Forelimb muscle (tissue), 1 donor: ENCODE data around the gene PSMA6. TPM values are rescaled to one million over a fixed set of nuclear protein-coding genes. Genes with fewer than 3 reads are reported as not detected.
"Not testable (repeated sequence)": the region's sequence is repeated elsewhere in the genome, so short reads cannot be mapped to it uniquely, and the experiment has no call there.

Experiments
- DNase-seq: peaks from one replicate; pipeline ENCODE4 v3.0.0-alpha.2; 2013; ENCODE audit warnings: low read depth
- polyA plus RNA-seq: library from polyadenylated mRNA; unstranded; fragments of 120-200 nt; gene quantifications from one replicate; pipeline ENCODE4 v1.2.1, GENCODE V29; 2013; ENCODE audit not compliant: insufficient read length

PSMA6 gene
- polyA plus RNA-seq, 1 donor: 214 TPM

DNA sequence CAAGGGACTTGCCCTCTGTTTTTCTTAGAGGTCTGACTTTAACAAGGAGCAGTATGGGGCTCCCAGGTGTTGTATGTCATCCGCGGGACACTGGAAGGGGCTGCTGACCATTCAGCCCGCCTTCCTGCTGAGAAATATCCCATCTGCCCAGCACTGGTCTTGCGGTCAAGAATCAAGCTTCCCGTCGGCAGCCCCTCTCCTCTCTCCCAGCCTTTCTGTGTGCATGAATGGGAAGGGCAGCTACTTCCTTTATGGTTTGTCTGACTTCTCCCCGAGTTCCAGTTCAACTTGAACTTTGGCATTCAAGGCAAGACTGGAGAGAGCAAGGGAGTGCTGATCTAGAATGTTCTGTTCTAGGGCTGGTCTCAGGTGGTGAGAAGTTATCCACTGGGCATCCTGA, 51.5 kb downstream of the PSMA6 start:
- DNase-seq: no peak

DNA sequence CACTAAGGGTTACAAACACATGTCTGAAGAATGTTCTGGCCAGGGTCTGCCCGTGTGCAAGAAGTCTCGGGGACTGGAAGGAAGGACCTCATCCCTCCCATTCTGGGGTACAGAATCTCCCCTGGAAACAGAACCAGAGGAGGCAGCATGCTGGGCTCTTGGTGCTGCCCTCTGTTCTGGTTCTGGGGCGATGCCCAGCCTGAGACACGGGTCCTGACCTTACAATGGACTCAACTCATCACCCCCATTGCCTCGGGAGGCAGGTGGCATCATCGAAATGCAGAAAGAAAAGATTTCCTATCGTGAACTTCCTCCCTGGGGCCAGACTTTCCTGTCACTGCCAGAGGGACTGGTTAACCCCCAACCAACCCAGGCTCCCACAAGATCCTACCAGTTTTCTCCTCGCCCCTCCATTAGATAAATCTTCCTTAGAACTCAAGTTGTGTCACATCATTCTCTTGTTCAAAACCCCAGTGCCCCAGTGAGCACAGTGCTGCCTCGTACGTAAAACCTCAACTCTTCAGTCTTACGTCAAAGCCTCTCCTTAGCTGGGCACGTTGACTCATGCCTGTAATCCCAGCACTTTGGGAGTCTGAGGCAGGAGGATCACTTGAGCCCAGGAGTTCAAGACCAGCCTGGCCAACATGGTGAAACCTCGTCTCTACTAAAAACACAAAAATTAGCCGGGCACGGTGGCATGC, 52.1 kb downstream of the PSMA6 start:
- DNase-seq: no peak

DNA sequence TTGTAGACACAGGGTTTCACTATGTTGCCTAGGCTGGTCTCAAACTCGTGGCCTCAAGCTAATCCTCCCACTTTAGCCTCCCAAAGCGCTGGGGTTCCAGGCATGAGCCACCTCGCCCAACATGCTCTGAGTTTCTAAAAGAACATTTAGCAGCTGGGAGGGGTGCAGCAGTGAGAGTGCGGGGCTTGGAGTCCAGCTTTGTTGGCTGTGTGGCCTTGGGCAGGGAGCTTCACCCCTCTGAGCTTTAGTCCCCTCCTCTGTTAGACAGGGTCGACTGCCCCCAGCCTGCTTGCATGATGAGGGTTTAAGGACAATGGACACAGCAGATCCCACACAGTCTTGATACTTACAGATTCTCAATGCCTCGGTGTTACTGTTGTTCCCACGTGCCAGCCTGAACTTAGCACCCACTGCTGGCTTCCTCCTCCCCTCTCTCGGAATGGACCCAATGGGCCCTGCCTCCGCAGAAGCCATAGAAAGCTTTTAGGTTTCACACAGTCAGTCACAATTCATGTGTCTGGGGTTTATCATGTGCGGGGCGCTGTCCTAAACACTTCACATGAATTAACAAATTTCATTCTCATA, 54.6 kb downstream of the PSMA6 start:
- DNase-seq: no peak

DNA sequence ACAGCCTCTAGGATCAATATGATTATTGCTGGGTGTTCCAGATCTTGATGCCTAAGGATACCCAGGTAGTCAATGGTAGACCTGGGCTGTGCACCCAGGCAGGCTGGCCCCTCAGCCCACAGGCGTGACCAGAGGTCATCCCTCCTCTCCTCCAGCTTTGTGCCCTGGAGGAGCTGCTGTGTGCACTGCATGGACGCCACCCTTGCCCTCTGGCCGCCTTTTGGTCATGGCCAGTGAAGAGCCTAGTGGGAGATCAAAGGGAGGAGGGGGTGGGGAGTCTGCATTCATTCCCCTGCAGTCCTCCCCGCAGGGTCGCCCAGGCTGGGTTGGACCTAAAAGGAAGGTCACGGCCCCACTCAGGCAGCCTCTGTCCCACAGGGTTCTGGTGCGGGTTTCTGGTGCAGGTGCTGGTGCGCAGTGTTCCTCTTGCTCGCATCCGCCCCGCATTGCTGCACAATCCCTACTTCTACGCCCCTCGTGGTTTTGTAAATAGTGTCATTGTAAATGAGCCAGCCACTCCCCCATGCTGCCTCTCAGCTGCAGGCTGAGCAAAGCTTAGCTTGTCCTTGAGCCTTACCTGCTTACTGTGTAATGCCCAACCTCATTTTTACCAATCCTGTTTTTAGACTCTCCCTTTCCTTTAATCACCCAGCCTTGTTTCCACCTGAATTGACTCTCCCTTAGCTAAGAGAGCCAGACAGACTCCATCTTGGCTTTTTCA, 55.3 kb downstream of the PSMA6 start:
- DNase-seq: no peak

- not testable (repeated sequence) for DNase-seq
Measured at GRCh38 chr14:35348044-35348380, 55.8 kb downstream of the PSMA6 start.

DNA sequence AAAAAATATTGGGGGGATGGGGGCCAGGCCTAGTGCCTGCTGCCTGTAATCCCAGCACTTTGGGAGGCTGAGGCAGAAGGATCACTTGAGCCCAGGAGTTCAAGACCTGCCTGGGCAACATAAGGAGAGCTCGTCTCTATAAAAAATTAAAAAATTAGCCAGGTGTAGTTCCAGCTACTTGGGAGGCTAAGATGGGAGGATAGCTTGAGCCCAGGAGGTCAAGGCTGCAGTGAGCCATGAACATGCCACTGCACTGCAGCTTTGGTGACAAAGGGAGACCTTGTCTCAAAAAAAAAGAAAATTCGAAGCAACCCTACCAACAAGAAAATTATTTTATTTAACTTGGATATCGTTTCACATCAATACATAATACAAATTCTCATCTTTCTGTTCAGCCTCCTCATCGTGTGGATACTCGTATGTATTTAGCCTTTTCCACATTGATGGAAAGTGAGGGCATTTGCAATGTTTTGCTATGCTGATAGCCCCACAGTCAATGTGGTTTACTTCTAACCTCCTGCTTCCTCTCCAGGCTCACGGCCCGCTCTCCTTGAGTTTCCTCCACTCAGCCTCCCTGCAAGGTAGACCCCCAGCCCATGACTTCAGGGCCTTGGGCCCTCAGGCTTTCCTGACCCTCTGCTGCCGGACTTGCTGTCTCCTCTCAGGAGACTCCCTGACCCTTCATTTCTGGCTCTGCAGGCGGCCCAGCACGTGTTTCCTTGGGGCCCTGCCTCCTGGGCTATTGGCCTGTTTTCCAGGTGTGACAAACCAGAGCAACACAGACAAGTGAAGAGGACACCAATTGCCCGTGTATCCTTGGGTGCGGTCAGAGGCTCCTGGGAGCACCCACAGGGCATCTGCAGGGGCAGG, 57.5 kb downstream of the PSMA6 start:
- no peak for DNase-seq

GRCh38 chr14:35351497-35351896, 59.3 kb downstream of the PSMA6 start:
- no peak for DNase-seq

DNA sequence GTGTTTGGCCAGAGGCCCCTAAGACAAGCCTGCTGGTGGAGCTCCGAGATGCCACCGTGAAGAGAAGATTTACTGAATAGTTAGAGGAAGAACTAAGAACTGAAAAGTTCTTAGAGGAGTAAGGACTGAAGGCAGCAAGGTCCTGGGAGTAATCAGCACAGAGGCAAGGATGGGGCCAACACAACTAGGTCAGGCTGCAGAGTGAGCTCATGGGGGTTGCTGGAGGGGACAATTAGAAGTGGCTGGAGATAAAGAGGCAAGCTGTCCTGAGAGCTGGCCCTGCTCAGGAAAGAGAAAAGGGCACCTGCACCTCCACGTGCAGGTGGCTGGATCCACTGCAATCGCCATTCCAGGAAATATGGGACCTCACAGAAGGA, 59.7 kb downstream of the PSMA6 start:
- no peak for DNase-seq

- no peak for DNase-seq
Measured at GRCh38 chr14:35352274-35353233, 60.4 kb downstream of the PSMA6 start.

GRCh38 chr14:35353409-35354172, 61.4 kb downstream of the PSMA6 start:
- no peak for DNase-seq

DNA sequence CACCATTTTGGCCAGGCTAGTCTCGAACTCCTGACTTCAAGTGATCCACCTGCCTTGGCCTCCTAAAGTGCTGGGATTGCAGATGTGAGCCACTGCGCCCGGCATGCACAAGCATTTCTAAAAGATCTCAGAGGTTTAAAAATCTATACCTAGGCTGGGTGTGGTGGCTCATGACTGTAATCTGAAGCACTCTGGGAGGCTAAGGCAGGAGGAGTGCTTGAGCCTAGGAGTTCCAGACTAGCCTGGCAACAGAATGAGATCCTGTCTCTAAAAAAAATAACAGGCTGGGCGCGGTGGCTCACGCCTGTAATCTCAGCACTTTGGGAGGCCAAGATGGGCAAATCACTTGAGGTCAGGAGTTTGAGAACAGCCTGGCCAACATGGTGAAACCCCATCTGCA, 63.1 kb downstream of the PSMA6 start:
- DNase-seq: not testable (repeated sequence)

DNA sequence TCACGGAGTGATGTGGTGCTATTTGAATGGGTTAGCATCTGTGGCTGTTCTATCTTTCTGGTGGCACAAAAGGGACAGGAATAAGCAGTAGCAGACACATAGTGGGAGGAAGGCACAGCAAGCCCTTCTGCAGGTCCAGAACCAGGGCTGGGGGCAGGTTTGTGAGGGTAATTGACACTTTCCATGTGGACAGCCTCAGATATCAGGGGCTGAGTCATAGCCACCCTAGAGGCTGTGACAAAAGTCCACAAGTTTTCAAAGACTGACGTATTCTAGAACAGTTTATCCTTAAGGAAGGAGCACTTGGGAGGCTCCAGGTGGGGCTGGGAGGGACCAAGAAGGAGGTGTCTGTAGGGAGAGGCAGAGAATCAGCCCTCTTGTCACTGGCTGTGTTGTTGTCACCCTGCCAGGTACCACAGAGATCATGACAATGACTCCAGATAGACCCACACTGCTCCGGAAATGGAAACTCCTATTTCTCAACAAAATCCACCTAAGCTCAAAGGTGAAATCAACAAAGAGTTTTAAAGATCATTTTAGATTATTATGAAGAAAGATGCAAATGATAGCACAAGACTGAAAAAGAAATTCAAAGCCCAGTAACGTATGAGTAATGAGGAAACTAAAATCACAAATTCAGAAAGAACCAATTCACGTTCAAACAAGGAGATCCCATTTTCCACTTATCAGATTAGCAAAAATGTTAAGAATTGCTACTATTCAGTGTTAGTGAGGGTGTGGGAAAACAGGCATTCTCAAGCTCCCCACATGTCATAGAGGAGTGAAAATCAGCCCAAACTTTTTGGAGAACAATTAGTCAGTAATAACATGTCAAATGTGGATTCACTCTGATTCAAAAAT, 64.0 kb downstream of the PSMA6 start:
- no peak for DNase-seq

GRCh38 chr14:35359655-35360054, 67.5 kb downstream of the PSMA6 start:
- DNase-seq: not testable (repeated sequence)

DNA sequence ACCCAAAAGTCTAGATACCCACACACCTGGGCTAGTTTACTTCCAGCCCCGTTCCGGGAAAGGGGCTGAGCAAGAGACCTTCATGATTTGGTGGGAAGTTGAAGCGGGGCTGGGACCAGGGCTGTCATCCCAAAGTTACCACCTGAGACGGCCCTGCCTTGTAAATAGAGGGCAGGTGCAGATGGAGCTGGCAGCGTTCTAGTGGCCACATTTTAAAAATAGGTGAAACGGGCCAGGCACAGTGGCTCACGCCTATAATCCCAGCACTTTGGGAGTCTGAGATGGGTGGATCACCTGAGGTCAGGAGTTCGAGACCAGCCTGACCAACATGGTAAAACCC, 68.9 kb downstream of the PSMA6 start:
- no peak for DNase-seq

DNA sequence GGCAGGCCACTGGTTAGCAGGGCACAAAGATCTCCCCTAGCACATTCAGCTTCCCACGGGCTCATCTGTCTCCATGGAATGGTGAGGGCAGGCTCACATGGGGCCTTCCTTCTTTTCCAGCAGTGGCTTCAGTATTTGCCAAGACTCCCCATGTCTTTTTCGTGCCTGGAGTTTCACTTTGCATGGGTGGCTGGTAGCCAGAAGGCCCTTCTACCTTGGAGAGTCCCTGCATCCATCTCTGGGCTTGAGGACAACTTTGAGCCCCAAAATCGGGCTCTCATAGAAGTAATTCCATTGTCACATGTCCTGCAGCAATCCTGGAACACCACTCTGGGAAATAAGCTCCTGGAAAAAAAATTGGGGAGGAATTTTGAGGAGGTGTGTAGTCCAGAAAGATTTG, 70.3 kb downstream of the PSMA6 start:
- DNase-seq: no peak

GRCh38 chr14:35362911-35363374, 70.8 kb downstream of the PSMA6 start:
- DNase-seq: no peak

DNA sequence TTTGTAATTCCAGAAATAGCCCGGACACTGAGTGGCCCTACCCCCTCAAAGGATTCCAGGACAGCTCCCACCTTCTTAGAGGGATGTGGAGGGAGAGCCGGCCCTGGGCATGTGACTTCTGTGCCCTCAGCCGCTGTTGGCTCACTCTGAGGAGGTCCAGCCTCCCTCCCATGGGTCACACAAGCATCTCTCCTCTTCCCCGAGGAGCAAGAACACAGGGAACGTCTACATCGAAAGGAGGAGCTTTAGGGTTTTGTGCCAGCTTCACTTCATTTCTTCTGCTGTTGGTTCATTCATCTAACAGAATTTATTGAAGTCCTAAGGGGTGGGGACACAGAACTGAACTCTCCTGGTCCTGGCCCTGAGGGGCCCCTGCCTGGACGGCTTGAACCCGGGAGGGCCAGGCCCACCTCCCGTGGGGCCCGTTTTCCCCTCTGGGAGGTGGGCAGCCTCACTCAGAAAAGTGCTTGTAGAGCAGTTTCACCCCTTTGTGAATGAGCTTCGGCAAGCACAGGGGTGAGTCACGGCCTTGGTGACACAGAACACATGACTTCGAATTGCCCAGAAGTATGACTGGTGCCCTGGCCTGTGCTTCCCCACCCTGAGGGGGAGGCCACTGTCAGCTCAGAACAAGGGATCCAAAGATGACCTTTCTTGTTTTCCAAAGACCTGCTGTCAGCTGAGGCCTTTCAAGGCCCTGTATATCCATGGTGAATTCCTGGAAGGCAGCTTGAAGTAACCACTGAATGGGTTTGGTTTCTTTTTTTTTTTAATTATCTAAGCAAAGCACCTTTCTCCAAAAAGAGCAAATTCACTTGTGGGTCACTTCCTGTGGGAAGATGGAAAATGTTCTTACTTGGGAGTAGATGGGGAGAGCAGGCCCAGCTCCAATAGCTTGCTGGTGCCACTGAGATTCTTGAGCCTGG, 73.2 kb downstream of the PSMA6 start:
- no peak for DNase-seq

GRCh38 chr14:35366056-35366451, 73.9 kb downstream of the PSMA6 start:
- no peak for DNase-seq
